ENCODE data around the gene PCARE. TPM values are rescaled to one million over a fixed set of nuclear protein-coding genes. Genes with fewer than 3 reads are reported as not detected.

The PCARE gene
- total and polyA plus RNA-seq, 2 experiments from 2014 or later = 0.34 to 0.57 TPM

DNA sequence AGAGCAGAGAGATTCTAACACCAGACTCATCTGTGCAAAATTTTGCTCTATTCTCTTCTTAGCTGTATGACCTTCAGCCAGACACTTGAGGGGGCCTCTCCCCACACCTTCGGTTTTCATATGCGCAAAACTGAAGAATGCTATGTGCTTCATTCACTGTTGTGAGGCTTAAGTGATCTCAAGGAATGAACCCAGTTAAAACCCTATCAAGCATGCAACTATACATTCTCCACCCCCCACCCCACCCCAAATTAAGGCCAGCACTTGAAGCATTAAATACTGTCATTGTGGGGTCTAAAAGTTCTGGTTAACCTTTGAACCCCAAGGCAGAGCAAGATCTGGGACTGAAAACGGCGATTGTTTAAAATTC lies 10.0 kb downstream of the PCARE start:
- H3K4me1 ChIP-seq (ENCODE audit: low read depth) = peaks cover 12% of the 10 kb centered on the region
- no peak overlapping the region for H3K4me3 ChIP-seq
- no peak for DNase-seq (ENCODE audit: low read depth in 1 of 2, low spot score in 1 of 2)
- TF ChIP-seq, protein P1, sequence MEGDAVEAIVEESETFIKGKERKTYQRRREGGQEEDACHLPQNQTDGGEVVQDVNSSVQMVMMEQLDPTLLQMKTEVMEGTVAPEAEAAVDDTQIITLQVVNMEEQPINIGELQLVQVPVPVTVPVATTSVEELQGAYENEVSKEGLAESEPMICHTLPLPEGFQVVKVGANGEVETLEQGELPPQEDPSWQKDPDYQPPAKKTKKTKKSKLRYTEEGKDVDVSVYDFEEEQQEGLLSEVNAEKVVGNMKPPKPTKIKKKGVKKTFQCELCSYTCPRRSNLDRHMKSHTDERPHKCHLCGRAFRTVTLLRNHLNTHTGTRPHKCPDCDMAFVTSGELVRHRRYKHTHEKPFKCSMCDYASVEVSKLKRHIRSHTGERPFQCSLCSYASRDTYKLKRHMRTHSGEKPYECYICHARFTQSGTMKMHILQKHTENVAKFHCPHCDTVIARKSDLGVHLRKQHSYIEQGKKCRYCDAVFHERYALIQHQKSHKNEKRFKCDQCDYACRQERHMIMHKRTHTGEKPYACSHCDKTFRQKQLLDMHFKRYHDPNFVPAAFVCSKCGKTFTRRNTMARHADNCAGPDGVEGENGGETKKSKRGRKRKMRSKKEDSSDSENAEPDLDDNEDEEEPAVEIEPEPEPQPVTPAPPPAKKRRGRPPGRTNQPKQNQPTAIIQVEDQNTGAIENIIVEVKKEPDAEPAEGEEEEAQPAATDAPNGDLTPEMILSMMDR (IDR thresholded peaks at IDR 0.05; ENCODE audit: low read depth, low read length) = no peak
- H3K27me3 ChIP-seq = no peaks in the 10 kb centered on the region
- H3K36me3 ChIP-seq = no peaks in the 10 kb centered on the region
- H3K9me3 ChIP-seq (ENCODE audit: low read depth) = no peaks in the 10 kb centered on the region
- H3K27ac ChIP-seq = no peak overlapping the region

DNA sequence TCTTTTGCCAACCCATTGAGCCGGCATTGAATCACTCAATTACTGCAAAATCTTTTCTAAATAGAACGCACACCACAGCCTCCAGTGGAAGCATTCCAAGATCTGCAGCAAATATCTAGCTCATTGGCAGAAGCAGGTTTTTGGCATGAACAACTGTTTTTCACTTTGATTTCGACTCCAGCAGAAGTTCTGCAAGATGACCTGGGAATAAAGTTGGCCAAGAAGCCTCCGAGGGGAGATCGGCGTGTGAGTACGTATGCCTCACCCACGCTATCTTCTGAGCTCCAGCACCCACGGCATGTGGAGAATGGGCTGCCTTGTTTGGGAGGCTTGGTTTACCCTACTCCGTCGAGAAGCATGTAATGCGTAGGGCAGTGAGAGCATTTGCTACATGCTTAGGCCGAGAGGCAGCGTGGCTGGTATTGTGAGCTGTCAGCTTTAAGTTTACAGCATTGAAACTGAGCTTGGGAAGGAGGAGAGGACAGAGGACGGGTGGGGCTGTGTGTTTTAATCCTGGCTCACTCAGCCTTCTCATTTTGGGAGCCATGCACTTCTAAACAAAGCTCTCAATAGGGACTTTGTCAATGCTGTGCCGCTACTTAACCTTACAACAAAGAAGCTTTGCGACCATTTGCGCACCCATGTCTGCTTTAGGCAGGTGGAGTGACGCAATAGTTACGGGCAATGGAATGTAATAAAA lies 10.5 kb downstream of the PCARE start:
- Histone ChIP-seq H3K4me3 (no peak overlapping the region), H3K36me3 (no peaks in the 10 kb centered on the region), H3K27ac (no peak overlapping the region), H3K27me3 (no peaks in the 10 kb centered on the region), H3K4me1 (ENCODE audit: low read depth) (peaks cover 14% of the 10 kb centered on the region), H3K9me3 (ENCODE audit: low read depth) (no peaks in the 10 kb centered on the region)
- TF ChIP-seq, protein P1 (IDR thresholded peaks at IDR 0.05; ENCODE audit: low read depth, low read length) = no peak
- DNase-seq (ENCODE audit: low read depth in 1 of 2, low spot score in 1 of 2) = peak in 1 of 2 donors; percentile 79

DNA sequence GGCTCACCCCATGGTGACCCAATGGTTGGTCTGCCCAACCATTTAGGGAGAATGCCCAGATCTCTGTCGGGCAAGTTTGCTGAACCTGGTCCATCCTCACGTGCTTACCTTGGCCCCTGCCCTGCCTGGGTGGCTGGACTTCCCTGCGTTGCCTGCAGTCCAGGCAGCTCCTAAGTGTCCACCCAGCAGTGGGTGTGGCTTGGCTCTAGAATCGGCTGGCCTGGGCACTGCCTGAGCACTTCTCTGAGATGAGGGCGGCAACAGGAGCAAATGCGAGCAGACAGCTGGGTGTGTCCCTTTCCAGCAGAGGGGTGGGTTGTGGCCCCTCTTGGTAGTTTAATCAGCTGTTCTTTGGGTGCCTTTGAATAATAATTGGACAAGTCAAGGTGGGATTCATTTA lies 11.3 kb downstream of the PCARE start:
- H3K4me1 ChIP-seq (ENCODE audit: low read depth) = peaks cover 14% of the 10 kb centered on the region
- TF ChIP-seq, protein P1 (IDR thresholded peaks at IDR 0.05; ENCODE audit: low read depth, low read length) = no peak
- no peak overlapping the region for H3K27ac ChIP-seq

DNA sequence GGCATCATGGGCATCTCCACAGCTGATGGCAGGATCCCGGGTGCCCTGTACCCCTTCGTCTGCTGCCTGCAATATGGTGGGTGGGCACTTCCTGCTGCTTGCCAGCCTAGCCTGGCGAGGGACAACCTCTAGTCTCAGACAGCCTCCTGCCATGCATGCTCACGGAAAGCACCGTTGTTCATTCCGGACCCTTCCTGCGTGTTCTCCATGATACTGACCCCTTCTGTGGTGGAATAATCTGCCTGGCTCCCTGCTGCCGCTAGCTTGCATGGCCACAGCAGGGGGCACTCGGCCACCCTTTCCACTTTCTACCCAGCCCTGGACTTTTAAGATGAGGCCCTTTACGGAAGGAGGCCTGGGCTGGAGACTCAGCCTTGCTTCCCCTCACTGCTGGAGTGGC lies 12.0 kb downstream of the PCARE start:
- Histone ChIP-seq H3K27ac (no peak overlapping the region), H3K4me1 (ENCODE audit: low read depth) (peaks cover 14% of the 10 kb centered on the region), H3K9me3 (ENCODE audit: low read depth) (no peaks in the 10 kb centered on the region), H3K4me3 (no peak overlapping the region), H3K27me3 (no peaks in the 10 kb centered on the region), H3K36me3 (no peaks in the 10 kb centered on the region)
- DNase-seq (ENCODE audit: low read depth in 1 of 2, low spot score in 1 of 2) = no peak
- TF ChIP-seq, protein P1 (IDR thresholded peaks at IDR 0.05; ENCODE audit: low read depth, low read length) = no peak

More for the DNA sequence above, 11.3 kb downstream of the PCARE start:
- no peak overlapping the region for H3K4me3 ChIP-seq
- H3K36me3 ChIP-seq = no peaks in the 10 kb centered on the region
- DNase-seq (ENCODE audit: low read depth in 1 of 2, low spot score in 1 of 2) = no peak
- H3K9me3 ChIP-seq (ENCODE audit: low read depth) = no peaks in the 10 kb centered on the region
- H3K27me3 ChIP-seq = no peaks in the 10 kb centered on the region

DNA sequence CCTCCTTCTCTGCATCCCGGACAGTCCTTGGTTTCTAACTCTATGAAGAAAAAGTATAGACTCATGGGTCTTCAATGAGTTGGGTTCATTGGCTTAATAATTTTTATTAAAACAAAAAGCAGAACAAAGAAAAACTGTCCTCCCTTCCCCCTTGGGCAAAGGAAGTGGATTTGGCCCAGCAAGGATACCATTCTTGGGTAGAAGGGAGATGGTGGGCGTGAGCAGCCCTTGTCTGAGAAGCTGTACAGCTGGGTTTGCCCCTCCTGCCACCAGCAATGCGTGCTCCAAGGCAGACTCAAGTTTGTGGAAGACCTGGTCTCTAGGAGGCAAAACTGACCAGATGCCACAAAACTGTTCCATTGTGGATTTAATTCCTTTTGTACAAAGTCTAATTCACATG lies 12.7 kb downstream of the PCARE start:
- peaks cover 14% of the 10 kb centered on the region for H3K4me1 ChIP-seq (ENCODE audit: low read depth)
- no peaks in the 10 kb centered on the region for H3K27me3 ChIP-seq
- H3K4me3 ChIP-seq = no peak overlapping the region
- H3K27ac ChIP-seq = no peak overlapping the region
- DNase-seq (ENCODE audit: low read depth in 1 of 2, low spot score in 1 of 2) = no peak
- H3K9me3 ChIP-seq (ENCODE audit: low read depth) = no peaks in the 10 kb centered on the region
- TF ChIP-seq, protein P1 (IDR thresholded peaks at IDR 0.05; ENCODE audit: low read depth, low read length) = no peak
- H3K36me3 ChIP-seq = no peaks in the 10 kb centered on the region

Measured in cardiac muscle cell (in vitro differentiated cells and primary cell).